Measurements from ENCODE around the gene HSPA8.
"Not testable (repeated sequence)": the region's sequence is repeated elsewhere in the genome, so short reads cannot be mapped to it uniquely, and the experiment has no call there.

The HSPA8 gene

DNA sequence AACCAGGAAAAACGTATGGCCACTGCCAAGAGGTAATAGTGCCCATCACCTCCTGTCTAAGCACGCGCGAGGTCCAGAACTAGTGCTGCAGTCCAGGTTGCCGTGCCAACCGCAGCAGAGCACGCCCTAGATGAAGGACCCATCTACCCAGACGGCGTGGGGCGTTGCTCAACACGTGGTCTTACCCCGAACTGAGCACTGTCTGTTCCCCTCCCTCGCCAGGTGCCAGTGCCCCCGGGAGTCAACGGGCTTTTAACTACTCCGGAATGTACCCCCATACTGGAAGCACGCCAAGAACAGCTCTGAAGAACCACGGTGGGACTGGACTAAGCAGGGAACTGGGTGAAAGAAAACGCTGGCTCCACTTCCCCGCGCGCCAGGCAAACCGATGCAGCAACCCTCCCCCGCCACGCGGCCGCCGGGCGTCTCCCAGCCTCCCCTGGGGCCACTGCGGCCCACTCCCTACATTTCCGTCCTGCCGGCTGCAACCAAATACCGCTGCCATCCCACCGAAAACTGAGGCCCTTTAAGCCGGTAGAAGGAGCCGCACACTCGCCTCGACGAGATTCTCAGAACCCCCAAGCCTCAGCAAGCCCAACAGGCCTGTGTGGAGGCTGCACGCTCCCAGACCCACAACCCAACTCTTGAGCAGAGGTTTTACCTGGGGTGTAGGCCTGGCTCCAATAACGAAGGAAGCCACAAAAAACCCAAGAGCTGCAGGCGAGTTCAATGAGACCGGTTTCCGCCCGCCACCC, at the start of gene HSPA8:
Gene HSPA8, minus strand, starts transcription at position 734 of the 755 bp plus-strand sequence. CDS start 812 bp downstream, outside the sequence.
- peak; percentile 65 for DNase-seq (ENCODE audit: low read depth)

GRCh38 chr11:123111465-123111864, 49.5 kb upstream of the HSPA8 start:
- DNase-seq (ENCODE audit: low read depth), result no peak

GRCh38 chr11:123110397-123110796, 48.5 kb upstream of the HSPA8 start:
- no peak for DNase-seq (ENCODE audit: low read depth)

DNA sequence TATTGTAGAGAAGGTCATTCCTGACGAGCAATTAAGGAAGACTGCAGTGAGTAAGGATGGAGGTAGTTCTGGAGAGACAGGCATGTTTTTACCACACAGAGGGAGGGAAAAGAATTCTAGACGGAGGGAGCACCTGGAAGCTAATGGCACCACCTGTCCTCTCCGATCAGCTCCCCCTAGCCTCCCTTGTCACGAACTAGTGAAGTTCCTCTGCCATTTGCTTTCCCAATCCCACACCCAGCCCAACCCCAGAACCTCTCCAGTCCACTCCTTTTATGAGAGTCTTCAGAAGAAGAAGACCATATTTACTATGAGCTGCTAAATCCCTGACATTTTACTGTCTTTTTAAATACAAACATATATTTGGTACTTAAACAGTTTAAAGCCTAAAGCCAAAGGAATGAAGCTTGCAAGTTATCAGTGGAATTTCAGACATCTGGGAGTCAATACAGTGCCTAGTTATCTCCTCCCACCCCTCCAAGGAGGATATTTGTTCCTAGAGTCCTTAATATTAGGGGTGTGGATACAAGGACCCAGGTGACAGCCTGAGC, 46.1 kb upstream of the HSPA8 start:
- DNase-seq (ENCODE audit: low read depth), result no peak

GRCh38 chr11:123104697-123105096, 42.8 kb upstream of the HSPA8 start:
- no peak for DNase-seq (ENCODE audit: low read depth)

DNA sequence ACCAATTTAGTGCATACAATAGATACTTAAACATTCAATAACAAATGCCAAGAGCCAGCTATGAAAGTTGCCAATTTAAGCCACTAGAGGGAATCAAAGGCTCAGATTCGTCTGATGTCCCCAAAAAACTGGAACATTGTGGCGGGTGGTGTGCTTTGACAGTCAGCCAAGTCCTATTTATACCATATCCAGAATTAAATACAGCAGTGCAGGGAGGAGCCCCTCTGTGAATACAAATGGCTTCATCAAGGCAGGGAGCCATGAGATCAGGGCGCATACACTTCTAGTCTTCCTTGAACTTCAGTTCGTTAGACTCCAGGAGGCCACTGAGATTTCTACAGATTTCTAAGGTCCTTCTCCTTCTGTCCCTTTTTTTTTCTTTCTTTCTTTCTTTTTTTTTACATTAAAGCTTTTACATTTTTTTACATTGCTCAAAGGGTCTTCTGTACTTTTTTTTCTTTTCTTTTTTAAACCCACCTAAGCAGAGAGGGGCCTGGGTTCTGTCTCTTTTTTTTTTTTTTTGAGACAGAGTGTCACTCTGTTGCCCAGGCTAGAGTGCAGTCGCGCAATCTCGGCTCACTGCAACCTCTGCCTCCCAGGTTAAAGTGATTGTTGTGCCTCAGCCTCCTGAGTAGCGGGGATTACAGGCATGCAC, 41.5 kb upstream of the HSPA8 start:
- no peak for DNase-seq (ENCODE audit: low read depth)

DNA sequence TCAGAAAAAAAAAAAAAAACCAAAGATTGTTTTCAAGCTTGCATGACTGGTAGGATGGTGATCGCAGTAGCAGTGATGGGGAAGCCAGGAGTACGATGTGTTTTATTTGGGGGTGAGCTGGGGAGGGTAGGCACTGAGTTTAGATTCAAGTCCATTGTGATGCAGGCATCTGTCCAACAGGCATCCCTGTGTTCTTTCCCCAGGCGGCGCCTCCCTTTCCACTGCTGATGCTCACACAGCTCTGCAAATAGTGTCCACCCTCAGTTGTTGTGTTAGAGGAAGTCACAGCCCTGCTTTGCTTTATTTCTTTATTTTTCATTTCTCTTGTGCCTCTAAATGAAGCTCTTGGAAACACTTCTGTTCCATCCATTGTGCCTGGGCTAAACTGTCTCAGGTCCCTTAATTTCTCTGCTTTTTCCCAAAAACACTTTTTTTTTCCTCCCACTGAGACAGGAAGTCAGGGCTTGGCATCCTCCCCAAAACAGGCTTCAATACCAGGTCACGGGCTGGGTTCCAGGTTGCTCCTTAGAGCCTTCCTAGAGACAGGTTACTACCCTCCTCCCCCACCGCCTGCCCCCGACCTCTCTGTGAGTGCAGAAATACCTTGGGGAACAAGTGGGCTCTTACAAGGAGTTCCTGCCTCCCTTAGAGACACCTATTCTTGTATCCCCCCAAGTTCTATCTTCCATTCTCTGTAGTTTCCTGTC, 38.6 kb upstream of the HSPA8 start:
- DNase-seq (ENCODE audit: low read depth), result no peak

DNA sequence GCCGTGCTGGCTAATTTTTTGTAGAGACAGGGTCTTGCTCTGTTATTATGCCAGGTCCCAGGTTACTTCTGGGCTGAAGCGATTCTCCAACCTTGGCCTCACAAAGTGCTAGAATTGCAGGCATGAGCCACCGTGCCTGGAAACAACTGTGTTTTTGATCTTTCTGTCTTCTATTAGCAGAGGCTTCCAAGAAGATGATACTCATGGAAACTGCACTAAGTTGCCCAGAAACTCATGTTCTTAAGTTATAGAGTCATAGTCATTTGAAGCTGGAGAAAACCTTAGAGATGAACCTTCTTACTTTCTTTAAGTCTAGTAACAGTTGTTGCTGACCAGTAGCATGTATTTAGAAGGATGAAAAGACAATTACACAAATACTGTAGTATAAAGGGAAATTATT, 37.1 kb upstream of the HSPA8 start:
- DNase-seq (ENCODE audit: low read depth), result no peak

GRCh38 chr11:123093739-123094138, 31.8 kb upstream of the HSPA8 start:
- DNase-seq (ENCODE audit: low read depth), result no peak

DNA sequence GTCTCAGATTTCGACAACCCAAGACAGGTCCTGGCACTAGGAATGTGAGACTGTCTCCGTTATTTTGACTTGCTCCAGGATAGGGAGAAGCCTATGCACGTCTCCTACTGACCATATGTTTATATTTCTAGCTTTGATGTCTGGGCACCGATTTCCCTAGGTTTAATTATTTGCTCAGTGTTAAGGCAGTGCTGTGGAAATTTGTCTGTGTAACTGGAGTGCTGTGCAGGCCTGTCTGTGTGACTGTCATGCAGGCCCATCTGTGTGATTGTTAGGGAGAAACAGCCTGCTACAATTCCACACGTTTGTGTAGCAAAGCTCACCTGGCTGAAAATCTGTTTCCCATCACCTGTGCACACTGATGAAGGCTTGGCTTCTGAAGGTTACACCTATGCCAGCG, 29.6 kb upstream of the HSPA8 start:
- DNase-seq (ENCODE audit: low read depth), result no peak

DNA sequence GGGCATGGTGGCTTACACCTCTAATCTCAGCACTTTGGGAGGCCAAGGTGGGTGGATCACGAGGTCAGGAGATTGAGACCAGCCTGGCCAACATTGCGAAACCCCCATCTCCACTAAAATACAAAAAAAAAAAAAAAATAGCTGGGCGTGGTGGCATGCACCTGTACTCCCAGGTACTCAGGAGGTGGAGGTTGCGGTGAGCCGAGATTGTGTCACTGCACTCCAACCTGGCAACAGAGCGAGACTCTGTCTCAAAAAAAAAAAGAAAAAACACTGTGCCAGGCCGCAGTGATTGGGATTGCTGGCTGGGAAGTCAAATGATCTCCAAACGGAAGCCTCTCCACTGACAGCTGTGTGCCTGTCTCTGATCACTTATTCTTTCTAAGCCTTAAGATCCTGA, 28.2 kb upstream of the HSPA8 start:
- not testable (repeated sequence) for DNase-seq (ENCODE audit: low read depth)

- not testable (repeated sequence) for DNase-seq (ENCODE audit: low read depth)
Observed at GRCh38 chr11:123088896-123089295, 27.0 kb upstream of the HSPA8 start.

GRCh38 chr11:123087657-123088056, 25.7 kb upstream of the HSPA8 start:
- not testable (repeated sequence) for DNase-seq (ENCODE audit: low read depth)

- no peak for DNase-seq (ENCODE audit: low read depth)
Observed at GRCh38 chr11:123086305-123086704, 24.4 kb upstream of the HSPA8 start.

GRCh38 chr11:123085497-123085896, 23.6 kb upstream of the HSPA8 start:
- DNase-seq (ENCODE audit: low read depth), result no peak

DNA sequence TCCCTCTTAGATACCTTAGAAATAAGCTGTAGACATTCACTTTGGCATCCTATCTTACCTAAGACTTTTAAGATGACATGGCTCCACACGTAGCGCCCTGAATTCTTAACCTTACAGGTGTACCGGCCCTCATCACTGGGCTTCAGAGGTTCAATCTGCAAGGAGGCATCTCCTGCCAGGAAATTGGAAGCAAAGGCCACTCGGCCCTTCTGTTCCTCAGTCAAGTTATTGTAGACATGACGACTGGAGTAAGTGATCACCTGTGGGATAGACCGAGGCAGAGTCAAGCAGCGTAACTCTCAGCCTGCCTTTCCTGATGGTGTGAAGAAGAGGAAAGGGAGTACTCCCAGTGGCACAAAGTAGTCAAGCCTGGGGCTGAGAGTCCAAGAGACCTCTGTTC, 22.5 kb upstream of the HSPA8 start:
- DNase-seq (ENCODE audit: low read depth), result no peak

DNA sequence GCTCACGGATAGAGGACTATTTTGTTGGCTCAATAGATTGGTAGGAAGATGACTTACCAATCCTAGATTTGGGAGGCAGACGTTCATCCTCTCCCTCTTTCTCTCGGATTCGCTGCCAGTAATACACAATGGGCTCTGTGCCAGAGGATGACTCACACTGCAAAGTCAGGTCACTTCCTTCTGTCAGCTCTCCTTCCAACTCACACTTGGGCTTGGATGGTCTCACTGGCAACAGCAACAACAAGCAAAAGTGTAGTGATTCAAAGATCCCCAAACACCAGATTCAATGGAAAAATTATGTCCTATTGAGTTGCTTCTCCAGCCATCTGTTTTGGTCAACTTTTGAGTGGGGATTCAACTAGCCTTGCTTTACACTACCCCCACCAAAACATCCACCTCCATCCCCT, 21.7 kb upstream of the HSPA8 start:
- DNase-seq (ENCODE audit: low read depth), result no peak

GRCh38 chr11:123082977-123083376, 21.0 kb upstream of the HSPA8 start:
- no peak for DNase-seq (ENCODE audit: low read depth)

DNA sequence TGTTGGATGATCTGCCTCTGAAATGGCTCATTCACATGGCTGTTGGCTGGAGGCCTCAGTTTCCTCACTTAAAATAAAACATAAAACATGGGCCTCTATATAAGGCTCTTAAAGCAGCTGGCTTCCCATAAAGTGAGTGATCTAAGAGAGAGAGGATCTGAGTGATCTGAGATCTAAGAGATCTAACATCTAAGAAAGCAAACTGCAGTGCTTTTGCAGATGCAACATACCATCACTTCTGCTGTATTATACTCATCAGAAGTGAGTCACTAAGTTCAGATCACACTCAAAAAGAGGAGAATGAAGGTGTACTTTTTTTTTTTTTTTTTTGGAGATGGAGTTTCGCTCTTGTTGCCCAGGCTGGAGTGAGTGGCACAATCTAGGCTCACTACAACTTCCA, 18.1 kb upstream of the HSPA8 start:
- no peak for DNase-seq (ENCODE audit: low read depth)

GRCh38 chr11:123076484-123076883, 14.5 kb upstream of the HSPA8 start:
- no peak for DNase-seq (ENCODE audit: low read depth)

- DNase-seq (ENCODE audit: low read depth), result no peak
Observed at GRCh38 chr11:123073343-123074057, 11.6 kb upstream of the HSPA8 start.

DNA sequence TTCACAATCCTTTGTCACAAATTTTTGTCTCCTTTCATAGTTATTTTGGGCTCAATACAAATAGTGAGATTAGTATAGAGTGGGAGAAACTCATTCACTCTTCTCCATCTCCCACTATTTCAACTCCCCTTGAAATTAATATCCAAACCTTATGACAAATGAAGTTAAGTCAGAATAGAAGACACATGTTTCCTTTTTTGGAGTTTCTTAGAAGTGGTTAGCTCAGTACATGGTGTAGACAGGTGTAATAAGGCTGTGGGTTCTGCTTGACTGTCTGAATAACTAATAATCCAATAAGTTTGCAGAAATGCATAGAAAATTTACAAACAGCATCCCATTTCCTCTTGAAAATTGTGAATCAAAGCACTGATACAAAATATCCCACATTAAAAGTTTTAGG, 10.8 kb upstream of the HSPA8 start:
- no peak for DNase-seq (ENCODE audit: low read depth)

Data from stimulated activated CD8-positive, alpha-beta memory T cell treated with anti-CD3 and anti-CD28 coated beads, Interleukin-4, amount 100 ng/mL, for 24 hours (primary cell).